HL-60/S4 treated with phorbol 12-myristate 13-acetate at 8.2 ng/mL for 4 days and 3 days (cell line): ENCODE measurements around the gene CDK2AP2.
"Not testable (repeated sequence)": the region's sequence is repeated elsewhere in the genome, so short reads cannot be mapped to it uniquely, and the experiment has no call there.

Experiments
- in situ Hi-C: fragments of 300-500 bp; cut with MboI; formaldehyde crosslinking; loops from 2 replicates; pipeline ENCODE4 v1.15.0; 2022; ENCODE audit warnings: low sequenced_read_pairs

The CDK2AP2 gene

DNA sequence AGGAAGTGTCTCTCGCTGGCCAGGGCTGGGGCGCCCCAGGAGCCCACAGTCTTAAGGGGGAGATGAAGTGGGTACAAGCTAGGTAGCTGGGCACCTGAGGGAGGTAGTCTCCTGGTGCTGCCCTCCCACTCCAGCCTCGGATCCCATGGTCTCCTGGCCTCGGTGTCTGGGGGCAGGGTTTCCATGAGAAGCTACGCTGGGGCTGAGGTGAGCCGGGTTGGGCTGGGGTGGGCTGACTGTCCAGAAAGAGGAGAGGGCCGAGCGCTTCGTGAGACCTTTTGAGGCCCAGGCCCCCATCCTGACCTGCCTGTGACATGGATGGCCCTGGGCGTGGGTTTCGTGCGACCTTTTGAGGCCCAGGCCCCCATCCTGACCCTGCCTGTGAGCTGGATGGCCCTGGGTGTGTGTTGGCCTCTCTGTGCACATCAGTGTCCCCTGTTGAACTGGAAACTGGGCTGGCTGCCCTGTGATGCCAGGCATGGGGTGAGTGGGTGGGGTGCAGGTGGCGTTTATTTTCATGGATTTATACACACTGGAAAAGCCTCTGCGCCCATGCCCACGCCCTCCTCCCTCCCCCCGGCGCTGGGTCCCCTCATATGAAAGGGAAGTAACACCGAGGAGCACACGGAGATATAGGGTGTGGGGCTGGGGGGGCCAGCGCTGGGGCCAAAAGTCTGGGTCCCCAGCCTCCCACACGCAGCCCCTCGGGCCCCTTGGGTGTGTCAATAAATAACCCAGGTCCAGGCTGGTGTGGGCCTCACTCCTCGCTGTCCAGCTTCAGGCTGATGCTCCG, 16.5 kb downstream of the CDK2AP2 start:
- in situ Hi-C loops = no loop called here

DNA sequence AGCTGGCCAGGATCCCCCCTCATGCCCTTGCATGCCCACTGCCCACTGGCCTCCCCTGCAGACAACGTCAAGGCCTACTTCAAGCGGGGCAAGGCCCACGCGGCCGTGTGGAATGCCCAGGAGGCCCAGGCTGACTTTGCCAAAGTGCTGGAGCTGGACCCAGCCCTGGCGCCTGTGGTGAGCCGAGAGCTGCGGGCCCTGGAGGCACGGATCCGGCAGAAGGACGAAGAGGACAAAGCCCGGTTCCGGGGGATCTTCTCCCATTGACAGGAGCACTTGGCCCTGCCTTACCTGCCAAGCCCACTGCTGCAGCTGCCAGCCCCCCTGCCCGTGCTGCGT, 17.3 kb downstream of the CDK2AP2 start:
- in situ Hi-C loops = no loop called here

DNA sequence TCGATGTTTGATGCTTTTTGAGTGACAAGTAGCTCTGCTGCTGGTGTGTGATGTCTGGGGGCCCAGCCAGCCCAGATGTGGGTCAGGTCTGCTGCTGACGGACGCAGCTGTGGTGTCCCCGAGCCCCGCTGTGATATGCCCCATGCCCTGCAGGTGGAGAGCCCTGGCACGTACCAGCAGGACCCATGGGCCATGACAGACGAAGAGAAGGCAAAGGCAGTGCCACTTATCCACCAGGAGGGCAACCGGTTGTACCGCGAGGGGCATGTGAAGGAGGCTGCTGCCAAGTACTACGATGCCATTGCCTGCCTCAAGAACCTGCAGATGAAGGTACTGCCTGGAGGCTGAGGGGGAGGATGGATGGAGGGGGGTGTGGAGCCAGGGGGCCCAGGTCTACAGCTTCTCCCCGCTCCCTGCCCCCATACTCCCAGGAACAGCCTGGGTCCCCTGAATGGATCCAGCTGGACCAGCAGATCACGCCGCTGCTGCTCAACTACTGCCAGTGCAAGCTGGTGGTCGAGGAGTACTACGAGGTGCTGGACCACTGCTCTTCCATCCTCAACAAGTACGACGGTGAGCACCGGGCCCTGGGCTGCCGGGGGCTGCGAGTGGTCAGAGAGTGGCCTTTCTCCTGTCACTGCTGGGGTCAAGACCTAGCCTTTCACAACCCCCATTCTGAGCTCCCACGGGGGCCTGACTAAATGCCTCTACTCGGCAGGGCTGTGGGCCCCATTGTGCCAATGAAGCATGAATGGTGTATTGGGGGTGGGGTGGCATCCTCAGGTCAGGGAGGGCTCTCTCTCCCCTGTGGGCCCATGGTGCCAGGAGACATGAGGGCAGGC, 17.9 kb downstream of the CDK2AP2 start:
- in situ Hi-C loops = no loop called here

DNA sequence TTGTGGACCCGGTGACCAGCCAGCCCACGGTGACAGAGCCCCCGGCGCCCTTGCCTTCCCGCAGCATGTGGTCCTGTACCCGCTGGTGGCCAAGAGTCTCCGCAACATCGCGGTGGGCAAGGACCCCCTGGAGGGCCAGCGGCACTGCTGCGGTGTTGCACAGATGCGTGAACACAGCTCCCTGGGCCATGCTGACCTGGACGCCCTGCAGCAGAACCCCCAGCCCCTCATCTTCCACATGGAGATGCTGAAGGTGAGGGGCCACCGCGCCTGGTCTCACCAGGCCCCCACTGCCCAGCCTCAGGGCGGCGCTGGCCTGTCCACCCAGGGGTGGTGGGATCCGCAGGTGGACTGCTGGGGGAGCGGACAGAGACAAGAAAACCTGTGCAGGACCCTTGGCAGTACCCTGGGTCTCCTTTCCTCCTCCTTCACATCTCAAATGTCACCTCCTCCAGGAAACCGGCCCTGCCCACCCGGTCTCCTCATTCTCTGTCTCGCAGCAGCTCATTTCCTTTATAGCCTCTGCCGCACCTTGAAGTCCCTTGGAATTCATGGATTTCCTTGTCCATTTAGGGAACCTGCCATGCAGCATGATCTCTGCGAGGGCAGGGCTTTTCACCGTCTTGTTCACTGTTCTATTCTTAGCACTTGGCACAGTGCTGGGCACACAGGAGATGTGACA, 18.6 kb downstream of the CDK2AP2 start:
- in situ Hi-C loops = no loop called here

DNA sequence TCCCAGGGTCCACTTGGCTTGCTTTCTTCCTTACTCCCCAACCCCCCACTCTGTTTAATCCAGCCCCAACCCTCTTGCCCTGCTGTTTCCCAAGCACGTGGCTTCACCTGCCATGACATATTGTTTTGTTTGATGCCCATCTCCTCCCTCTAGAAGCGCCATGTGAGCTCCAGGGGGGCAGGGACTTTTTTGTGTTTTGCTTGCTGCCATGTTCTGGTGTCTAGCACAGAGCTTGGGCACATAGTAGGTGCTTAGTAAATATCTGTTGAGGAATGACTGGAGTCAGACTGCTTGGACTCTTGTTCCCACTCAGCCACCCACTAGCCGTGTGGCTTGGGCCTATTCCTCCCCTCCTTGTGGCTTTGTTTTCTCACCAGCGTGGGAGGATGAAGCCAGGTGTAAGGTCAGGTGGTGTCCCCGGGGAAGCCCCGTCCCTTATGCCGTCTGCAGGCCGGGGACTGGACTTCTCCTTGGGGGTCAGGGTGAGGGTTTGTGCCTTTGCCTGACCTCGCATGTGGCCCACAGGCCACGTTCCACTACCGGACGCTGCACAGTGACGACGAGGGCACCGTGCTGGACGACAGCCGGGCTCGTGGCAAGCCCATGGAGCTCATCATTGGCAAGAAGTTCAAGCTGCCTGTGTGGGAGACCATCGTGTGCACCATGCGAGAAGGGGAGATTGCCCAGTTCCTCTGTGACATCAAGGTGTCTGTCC, 21.3 kb downstream of the CDK2AP2 start:
- in situ Hi-C loops = no loop called here

DNA sequence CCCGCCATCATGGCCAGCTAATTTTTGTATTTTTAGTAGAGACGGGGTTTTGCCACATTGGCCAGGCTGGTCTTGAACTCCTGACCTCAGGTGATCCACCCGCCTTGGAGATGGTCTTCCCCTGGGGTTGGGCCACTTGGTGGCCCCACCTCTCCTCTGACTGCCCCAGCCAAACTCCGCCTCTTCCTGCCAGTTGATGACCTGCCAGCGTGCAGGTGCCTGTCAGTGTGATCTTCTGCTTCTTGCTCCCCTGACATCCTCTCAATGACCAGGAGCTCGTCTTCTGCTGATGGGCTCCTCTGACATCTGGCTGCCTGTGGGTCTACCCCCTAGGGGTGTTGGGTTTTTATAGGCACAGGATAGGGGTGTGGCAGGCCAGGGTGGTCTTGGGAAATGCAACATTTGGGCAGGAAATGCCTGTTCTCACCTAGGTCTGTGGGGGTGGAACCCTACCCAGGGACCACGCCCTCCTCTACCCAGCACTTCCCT, 22.0 kb downstream of the CDK2AP2 start:
- in situ Hi-C loops = not testable (repeated sequence)

DNA sequence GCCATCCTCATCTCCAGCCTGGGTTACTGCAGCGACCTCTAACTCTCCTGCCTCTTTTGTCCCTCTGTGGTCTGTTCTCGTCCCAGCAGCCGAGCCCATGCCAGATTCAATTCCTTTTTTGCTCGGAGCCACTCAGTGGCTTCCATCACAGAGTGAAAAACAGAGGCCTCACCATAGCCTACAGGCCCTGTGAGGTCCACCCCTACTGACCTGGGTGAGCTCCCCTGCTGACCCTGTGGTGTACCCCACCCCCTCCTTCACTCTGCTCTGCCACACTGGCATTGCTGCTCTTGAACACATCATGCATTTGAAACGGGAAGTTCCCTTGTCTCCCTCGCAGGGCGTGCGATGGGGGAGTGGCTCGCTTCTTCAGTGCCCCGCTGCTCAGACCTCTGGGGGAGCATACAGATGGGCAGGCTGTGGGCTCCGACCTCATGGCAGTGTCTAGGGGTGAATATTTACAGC, 23.1 kb downstream of the CDK2AP2 start:
- in situ Hi-C loops = no loop called here

DNA sequence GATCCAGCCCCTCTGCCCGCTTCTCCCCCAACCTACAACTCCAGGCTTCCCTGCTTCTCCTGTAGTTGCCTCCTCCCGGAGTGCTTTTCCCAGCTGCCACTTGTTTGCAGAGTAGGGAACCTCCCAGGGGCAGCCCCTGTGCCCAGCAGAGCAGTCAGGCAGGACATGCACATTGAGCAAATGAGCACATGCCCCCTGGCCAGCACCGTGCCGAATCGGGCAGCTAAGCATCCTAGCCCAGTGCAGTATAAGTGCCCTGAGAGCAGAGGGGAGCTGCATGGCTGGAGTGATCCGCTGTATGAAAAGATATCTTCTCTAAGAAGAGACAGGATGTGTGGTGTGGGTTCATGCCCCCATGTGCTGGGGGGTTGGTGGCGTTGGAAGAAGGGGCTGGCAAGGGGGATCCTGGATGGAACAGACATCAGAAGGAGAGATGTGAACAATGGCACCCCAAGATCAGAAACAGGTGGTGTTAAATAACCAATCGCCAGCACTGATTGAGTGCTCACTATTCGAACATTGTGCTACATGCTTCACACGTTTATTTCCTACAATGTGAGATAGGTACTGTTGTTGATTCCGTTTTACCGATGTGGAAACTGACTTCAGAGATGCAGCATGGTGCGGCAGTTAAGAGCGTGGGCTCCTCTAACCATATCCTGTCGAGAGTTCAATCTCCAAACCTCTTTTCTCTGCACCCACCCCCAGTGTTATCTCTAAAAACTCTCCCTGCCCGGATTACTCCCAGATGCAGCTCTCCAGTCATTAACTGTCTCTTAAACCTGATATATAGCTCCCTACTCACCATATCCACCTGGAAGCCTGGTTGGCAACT, 23.9 kb downstream of the CDK2AP2 start:
- in situ Hi-C loops = no loop called here

DNA sequence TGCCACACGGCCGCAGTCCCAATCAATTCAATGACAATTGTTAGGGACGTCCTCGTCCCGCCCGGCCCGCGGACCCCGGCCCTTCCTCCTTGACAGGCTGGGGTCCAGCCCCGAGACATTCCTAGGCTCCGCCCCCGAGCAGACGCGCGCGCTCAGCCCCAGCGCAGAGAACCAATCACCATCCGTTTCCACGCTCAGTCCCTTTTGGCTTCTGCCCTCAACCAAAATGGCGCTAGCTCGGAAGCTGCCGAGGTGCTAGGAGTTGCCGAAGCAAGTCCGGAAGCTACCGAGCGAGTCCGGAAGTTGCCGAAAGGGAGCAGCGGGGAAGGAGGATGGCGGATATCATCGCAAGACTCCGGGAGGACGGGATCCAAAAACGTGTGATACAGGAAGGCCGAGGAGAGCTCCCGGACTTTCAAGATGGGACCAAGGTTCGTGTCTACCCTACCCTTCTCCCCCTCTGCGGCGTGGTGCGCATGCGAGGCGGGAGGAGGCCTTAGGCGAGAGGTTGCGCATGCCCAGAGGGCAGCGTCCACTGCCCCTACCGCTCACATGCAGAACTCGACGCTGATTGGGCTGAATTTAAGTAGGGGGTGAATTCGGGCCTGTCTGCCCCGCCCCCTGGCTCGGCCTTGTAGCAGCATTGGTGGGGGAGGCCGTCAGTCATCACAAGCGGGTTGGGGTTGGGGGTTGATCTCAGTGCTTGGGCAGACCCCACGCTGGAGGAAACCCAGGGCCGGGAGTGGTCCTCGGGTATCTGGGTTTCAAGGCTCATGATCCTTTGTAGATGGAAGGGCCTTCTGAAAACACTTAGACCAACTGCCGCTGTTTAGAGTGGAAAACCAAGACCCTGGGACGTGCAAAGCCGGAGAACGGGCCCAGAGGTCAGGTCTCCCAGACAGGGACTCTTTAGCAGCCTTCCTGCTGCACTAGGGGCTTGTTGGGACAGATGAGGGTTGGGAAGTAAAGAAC, 24.8 kb downstream of the CDK2AP2 start, which contains the start of gene AIP:
Gene AIP (plus strand): TSS at position 200 of the 972 bp plus-strand sequence. CDS start 133 bp downstream, at position 333.
- in situ Hi-C loops = no loop called here

DNA sequence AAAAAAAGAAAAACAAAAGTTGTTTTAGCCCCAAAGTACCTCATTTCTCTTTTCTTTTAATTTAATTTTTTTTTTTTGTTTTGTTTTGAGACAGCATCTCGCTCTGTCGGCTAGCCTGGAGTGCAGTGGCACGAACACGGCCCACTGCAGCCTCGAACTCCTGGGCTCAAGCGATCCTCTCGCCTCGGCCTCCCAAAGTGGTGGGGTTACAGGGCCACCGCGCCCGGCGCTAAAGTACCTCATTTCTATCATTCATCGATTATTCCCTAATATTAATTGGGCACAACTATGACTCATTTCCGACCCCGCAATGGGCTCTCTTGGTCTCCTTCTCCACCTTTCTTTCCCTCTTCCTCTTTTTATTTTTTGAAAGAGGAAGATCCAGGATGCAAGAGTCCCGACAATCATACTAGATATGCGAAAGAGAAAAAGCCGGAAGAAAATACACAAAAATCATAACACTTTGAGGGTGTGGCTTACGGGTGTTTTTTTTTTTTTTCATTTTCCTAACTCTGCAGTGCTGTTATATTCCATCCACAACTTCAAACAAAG, 25.6 kb downstream of the CDK2AP2 start:
- in situ Hi-C loops = no loop called here

DNA sequence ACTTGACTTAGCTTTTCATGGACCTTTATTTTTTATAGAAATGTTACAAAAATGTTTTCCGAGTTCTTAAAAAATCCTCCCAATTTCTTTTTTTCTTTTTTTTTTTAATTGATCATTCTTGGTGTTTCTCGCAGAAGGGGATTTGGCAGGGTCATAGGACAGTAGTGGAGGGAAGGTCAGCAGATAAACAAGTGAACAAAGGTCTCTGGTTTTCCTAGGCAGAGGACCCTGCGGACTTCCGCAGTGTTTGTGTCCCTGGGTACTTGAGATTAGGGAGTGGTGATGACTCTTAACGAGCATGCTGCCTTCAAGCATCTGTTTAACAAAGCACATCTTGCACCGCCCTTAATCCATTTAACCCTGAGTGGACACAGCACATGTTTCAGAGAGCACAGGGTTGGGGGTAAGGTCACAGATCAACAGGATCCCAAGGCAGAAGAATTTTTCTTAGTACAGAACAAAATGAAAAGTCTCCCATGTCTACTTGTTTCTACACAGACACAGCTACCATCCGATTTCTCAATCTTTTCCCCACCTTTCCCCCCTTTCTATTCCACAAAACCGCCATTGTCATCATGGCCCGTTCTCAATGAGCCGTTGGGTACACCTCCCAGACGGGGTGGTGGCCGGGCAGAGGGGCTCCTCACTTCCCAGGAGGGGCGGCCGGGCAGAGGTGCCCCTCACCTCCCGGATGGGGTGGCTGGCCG, 30.5 kb downstream of the CDK2AP2 start:
- in situ Hi-C loops = not testable (repeated sequence)

DNA sequence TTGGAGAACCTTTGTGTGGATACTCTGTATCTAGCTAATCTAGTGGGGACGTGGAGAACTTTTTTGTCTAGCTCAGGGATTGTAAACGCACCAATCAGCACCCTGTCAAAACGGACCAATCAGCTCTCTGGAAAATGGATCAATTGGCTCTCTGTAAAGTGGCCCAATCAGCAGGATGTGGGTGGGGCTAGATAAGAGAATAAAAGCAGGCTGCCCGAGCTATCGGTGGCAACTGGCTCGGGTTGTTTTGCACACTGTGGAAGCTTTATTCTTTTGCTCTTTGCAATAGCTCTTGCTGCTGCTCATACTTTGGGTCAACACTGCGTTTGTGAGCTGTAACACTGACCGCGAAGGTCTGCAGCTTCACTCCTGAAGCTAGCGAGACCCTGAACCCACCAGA, 31.3 kb downstream of the CDK2AP2 start:
- in situ Hi-C loops = not testable (repeated sequence)

DNA sequence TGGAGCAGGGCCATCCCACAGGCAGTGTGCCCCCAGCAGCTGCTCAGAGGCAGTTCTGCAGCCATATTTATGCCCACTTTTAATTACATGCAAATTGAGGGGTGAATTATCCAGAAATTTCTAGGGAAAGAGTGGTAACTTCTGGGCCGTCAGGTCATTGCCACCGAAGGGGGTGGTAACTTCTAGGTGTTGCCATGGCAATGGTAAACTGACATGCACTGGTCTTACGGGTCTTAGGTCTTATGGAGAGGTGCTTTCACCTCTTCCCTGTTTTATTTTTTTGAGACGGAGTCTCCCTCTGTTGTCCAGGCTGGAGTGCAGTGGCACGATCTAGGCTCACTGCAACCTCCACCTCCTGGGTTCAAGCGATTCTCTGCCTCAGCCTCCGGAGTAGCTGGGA, 35.1 kb downstream of the CDK2AP2 start:
- in situ Hi-C loops = no loop called here

DNA sequence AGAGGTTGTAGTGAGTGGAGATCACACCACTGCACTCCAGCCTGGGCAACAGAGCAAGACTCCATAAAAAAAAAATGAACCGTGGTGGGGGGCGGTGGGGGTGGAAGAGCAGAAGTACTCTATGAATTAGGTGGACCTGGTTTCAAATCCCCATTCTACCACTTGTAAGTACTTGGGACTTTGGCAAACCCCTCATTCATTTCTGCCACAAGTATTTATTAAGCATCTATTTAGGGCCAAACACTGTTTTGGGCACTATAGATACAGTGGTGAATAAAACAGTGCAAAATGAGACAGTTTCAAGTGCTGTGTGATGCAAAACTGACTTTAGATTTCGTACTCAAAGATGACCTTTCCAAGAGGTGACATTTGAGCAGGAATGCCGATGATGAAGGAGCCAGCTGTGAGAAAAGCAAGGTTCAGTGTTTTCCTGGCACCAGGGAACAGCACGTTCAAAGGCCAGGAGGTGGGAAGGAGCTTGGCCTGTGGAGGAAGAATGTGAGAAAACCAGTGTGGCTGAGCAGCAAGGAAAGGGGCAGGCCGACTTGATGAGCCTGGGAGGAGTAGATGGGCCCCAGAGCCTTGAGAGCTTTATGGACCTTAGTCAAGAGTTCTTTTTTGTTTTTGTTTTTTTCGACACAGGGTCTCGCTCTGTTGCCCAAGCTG, 37.5 kb downstream of the CDK2AP2 start:
- in situ Hi-C loops = no loop called here

DNA sequence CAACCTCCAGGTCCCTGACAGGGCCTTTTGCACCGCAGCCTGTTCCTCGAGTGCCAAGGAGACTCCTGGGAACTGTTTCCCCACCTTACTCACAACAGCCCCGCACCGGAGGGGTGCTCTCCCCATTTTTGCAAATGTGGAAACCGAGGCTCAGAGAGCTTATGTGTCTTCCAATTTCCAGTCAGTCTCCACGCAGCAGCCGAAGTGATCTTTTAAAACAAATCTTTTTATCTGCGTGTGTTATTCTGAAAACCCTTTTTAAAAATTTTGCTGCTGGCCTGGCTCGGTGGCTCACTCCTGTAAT, 38.5 kb downstream of the CDK2AP2 start:
- in situ Hi-C loops = no loop called here

DNA sequence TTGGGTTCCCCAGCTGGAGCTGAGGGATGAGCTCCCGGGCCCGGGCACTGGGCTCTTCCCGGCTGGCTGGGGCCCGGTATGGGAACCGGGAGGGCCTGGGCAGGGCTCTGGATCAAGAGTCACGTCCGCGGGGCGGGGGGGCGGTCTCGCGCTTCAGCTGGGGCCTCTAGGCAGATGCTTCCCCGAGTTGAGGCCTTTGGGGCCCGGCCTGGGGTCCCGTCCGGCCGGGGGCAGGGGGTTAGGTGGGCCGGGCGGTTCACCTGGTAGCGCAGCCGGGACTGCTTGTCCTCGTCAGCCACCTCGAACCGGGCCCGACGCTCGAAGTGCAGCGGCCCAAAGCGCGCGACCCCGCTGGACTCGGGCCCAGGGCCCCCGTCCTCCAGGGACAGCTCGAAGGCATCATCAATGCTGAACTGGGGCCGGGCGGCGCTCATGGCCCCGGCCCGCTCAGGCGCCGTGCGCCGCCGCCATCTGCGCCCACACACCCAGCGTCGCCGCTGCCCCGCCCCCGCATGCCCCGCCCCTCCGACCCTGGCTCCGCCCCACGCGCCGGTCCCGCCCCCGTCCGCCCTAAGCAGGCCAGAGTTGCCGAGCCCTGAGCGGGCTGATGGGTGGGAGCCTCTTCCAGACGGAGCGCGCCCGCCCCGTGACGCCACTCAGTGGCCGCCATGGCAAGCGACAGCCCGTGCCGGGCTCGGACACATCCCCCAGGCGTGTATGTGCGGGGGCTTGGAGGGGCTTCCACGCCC, 39.0 kb downstream of the CDK2AP2 start, which contains the start of gene TMEM134:
Gene TMEM134 (minus strand): TSS at position 493 of the 749 bp plus-strand sequence. CDS start 59 bp downstream, at position 434.
- in situ Hi-C loops = no loop called here

DNA sequence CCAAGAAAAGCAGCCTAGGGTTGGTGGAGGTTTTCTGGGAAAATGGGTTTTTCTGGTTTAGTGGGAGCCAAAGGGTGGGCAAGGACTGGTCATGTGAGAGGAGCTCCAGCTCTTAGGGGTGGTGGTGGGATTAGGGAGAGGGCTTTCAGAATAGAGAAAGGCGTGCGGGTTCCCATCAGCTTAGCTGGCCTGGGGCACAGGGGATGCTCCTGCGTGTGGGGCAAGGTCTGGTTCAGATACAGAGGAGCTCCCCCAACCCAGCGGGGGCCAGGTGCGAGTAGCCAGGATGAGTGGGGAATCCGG, 39.6 kb downstream of the CDK2AP2 start:
- in situ Hi-C loops = no loop called here
